Measurements from ENCODE around the gene PRPF39. TPM values are rescaled to one million over a fixed set of nuclear protein-coding genes. Genes with fewer than 3 reads are reported as not detected.
"Not testable (repeated sequence)": the region's sequence is repeated elsewhere in the genome, so short reads cannot be mapped to it uniquely, and the experiment has no call there.

PRPF39 gene
- total and polyA plus RNA-seq, 3 donors from 2014 or later, result 14.6 to 41.1 (median 30.9) TPM

DNA sequence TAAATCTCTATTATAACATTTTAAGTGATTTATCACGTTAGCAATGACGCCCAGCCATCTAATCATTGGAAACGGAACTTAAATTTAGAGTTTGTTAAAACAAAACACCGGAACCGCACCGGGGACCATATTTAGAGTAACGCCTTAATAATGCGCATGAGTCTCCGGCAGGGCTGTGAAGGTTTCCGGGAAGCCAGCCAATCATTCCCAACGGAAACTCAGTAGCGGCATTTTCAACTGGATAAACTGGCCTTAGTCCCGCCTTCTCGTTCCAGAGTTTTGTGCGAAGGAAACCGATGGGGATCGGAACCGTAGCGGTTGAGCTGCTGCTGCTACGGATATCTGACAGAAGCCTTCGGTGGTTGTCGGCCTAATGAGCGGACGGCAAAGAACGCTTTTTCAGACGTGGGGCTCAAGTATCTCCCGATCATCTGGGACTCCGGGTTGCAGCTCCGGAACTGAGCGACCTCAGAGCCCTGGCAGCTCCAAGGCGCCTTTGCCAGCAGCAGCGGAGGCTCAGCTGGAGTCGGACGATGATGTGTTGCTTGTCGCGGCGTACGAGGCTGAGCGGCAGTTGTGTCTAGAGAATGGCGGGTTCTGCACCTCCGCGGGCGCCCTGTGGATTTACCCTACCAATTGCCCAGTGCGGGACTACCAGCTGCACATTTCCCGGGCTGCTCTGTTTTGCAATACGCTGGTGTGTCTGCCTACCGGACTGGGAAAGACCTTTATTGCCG lies 51.9 kb downstream of the PRPF39 start, which contains the start of gene FANCM:
Gene FANCM (plus strand): TSS at position 272 of the 737 bp plus-strand sequence. CDS start 102 bp downstream, at position 374.
- TF ChIP-seq POLR2A (IDR thresholded peaks at IDR 0.05), result no peak
- TF ChIP-seq, protein P1, sequence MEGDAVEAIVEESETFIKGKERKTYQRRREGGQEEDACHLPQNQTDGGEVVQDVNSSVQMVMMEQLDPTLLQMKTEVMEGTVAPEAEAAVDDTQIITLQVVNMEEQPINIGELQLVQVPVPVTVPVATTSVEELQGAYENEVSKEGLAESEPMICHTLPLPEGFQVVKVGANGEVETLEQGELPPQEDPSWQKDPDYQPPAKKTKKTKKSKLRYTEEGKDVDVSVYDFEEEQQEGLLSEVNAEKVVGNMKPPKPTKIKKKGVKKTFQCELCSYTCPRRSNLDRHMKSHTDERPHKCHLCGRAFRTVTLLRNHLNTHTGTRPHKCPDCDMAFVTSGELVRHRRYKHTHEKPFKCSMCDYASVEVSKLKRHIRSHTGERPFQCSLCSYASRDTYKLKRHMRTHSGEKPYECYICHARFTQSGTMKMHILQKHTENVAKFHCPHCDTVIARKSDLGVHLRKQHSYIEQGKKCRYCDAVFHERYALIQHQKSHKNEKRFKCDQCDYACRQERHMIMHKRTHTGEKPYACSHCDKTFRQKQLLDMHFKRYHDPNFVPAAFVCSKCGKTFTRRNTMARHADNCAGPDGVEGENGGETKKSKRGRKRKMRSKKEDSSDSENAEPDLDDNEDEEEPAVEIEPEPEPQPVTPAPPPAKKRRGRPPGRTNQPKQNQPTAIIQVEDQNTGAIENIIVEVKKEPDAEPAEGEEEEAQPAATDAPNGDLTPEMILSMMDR (IDR thresholded peaks at IDR 0.05), result no peak
- DNase-seq, result peak; percentile 97
- H3K36me3 ChIP-seq (ENCODE audit: low read depth, missing control alignments), result no peaks in the 10 kb centered on the region
- H3K27me3 ChIP-seq, result no peaks in the 10 kb centered on the region
- intact Hi-C loops (cut with DNase I; ENCODE audit: low total_unique reads), result loop anchor here (10.0 kb wide), 2 partner anchors 119 to 171 kb away; partner anchors contain the start of genes KLHL28, MIS18BP1 and TOGARAM1
- H3K4me1 ChIP-seq, result peaks cover 20% of the 10 kb centered on the region
- H3K9me3 ChIP-seq, result no peaks in the 10 kb centered on the region
- 1% methylated on average over 38 to 46 of the region's 48 CpGs for WGBS, 2 donors
- peak within 1 kb of the TSS; percentile 86 to 93 for H3K4me3 ChIP-seq
- peak within 1 kb of the TSS; percentile 91 to 93 for H3K27ac ChIP-seq

DNA sequence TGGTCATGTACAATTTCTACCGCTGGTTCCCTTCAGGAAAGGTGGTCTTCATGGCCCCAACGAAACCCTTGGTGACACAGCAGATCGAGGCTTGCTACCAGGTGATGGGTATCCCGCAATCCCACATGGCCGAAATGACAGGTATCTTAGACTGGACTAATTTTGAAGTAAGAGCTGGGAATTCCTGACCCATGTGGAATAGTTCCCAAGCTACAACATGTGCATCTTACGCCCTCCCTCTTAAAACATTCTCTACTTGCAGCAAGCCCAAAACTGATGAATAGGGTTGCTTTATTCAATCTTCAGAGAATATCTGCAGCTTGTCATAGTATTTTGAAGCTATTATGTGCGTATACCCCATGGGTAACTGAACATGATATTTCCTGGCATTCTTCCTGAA lies 52.5 kb downstream of the PRPF39 start:
- intact Hi-C loops (cut with DNase I; ENCODE audit: low total_unique reads), result loop anchor here (10.0 kb wide), 2 partner anchors 118 to 172 kb away; partner anchors contain the start of genes KLHL28, MIS18BP1 and TOGARAM1
- Histone ChIP-seq H3K9me3 (no peaks in the 10 kb centered on the region), H3K27me3 (no peaks in the 10 kb centered on the region), H3K27ac (peak overlapping the region in 1 of 2 donors; percentile 91), H3K36me3 (ENCODE audit: low read depth, missing control alignments) (no peaks in the 10 kb centered on the region), H3K4me1 (peaks cover 16% of the 10 kb centered on the region), H3K4me3 (peak overlapping the region; percentile 86 to 93)
- no peak for TF ChIP-seq POLR2A (IDR thresholded peaks at IDR 0.05)
- TF ChIP-seq, protein P1 (IDR thresholded peaks at IDR 0.05), result no peak
- WGBS, 2 donors, result 1 to 2% methylated on average over 6 to 7 of the region's 7 CpGs
- no peak for DNase-seq

DNA sequence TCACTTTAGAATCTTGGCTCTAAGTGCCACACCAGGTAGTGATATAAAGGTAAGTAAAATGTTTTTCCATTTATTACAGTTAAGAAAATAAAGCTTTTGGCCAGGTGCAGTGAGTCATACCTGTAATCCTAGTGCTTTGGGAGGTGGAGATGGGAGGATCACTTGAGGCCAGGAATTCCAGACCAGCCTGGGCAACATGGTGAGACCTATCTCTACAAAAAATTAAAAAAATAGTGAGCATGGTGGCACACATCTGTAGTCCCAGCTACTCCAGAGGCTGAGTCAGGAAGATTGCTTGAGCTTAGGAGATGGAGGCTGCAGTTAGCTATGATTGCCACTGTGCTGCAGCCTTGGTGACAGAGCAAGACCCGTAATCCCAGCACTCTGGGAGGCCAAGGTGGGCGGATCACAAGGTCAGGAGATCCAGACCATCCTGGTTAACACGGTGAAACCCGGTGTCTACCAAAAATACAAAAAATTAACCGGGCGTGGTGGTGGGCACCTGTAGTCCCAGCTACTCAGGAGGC lies 56.8 kb downstream of the PRPF39 start:
- Histone ChIP-seq H3K27ac (no peak overlapping the region), H3K4me3 (no peak overlapping the region), H3K27me3 (no peaks in the 10 kb centered on the region), H3K36me3 (ENCODE audit: low read depth, missing control alignments) (no peaks in the 10 kb centered on the region), H3K4me1 (peaks cover 6% of the 10 kb centered on the region), H3K9me3 (no peaks in the 10 kb centered on the region)
- intact Hi-C loops (cut with DNase I; ENCODE audit: low total_unique reads), result no loop called here
- no peak for TF ChIP-seq POLR2A (IDR thresholded peaks at IDR 0.05)
- TF ChIP-seq, protein P1 (IDR thresholded peaks at IDR 0.05), result no peak
- 76 to 79% methylated on average over 6 of the region's 6 CpGs for WGBS, 2 donors
- DNase-seq, result no peak

DNA sequence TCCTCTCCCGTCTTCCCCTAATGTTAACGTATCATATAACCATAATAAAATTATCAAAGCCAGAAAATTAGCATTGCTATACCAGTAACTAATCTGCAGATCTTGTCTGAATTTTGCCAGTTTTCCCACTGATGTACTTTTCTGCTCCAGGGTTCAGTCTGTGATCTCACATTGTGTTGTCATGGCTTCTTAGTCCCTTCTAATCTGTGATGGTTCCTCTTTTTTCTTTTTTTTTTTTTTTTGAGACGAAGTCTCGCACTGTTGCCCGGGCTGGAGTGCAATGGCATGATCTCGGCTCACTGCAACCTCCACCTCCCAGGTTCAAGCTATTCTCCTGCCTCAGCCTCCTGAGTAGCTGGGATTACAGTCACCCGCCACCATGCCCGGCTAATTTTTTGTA lies 58.2 kb downstream of the PRPF39 start:
- H3K27ac ChIP-seq; H3K27me3 ChIP-seq; H3K9me3 ChIP-seq; H3K36me3 ChIP-seq (ENCODE audit: low read depth, missing control alignments); H3K4me1 ChIP-seq; H3K4me3 ChIP-seq; DNase-seq; intact Hi-C loops (cut with DNase I; ENCODE audit: low total_unique reads): not testable (repeated sequence)
- WGBS, 2 donors, result 91 to 92% methylated on average over 8 of the region's 8 CpGs

DNA sequence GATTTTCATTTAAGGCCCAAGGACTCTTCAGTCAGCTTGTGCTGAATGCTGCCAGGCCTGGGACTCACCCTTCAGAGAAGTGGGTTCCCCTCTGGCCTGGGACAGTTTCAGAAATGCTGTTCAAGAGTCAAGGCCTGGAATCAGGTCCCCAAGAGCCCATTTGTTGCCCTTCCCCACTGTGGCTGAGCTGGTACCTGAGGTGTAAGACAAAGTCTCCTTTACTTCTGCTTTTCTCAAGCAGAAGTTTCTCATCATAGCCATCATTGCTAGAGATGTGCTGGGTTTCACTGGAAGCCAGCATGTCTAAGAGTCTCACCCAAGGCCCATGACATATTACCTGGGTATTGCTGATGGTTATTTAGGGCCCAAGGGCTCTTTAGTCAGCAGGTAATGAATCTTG lies 60.7 kb downstream of the PRPF39 start:
- TF ChIP-seq, protein P1 (IDR thresholded peaks at IDR 0.05), result no peak
- TF ChIP-seq POLR2A (IDR thresholded peaks at IDR 0.05), result no peak
- H3K27ac ChIP-seq, result no peak overlapping the region
- no peaks in the 10 kb centered on the region for H3K9me3 ChIP-seq
- no peaks in the 10 kb centered on the region for H3K4me1 ChIP-seq
- no peak overlapping the region for H3K4me3 ChIP-seq
- DNase-seq, result no peak
- H3K36me3 ChIP-seq (ENCODE audit: low read depth, missing control alignments), result no peaks in the 10 kb centered on the region
- no peaks in the 10 kb centered on the region for H3K27me3 ChIP-seq
- intact Hi-C loops (cut with DNase I; ENCODE audit: low total_unique reads), result no loop called here
